HEK293T (cell line): ENCODE data around the gene DLG2.

ENCODE experiments used
- CTCF ChIA-PET: fragments of 350-600 bp; formaldehyde crosslinking; extraction: SDS; loops from one replicate; lab custom pipeline; 2021; ENCODE audit warnings: antibody characterized with exemption, inconsistent platforms; lab: Yijun Ruan, JAX
- POLR2A ChIA-PET: fragments of 350-600 bp; formaldehyde crosslinking; extraction: SDS; loops from one replicate; lab custom pipeline; 2020; ENCODE audit warnings: antibody characterized with exemption, inconsistent platforms; lab: Yijun Ruan, JAX
- DNase-seq: peaks from one replicate; pipeline ENCODE4 v3.0.0; 2012; ENCODE audit warnings: mixed read lengths; ENCODE audit errors: extremely low spot score
- ARNT ChIP-seq: fragments of 450-650 bp; IDR thresholded peaks from 2 replicates; pipeline ENCODE4 v1.6.1; 2017; ENCODE audit warnings: mild to moderate bottlenecking
- BHLHE40 ChIP-seq: fragments of 450-650 bp; IDR thresholded peaks from 2 replicates; pipeline ENCODE4 v1.6.1; 2016; ENCODE audit warnings: mild to moderate bottlenecking, moderate library complexity, borderline replicate concordance
- CTBP1 ChIP-seq: fragments of 450-650 bp; IDR thresholded peaks from 2 replicates; pipeline ENCODE4 v1.6.1; 2016; ENCODE audit warnings: borderline replicate concordance
- ELF4 ChIP-seq: fragments of 450-650 bp; IDR thresholded peaks from 2 replicates; pipeline ENCODE4 v1.6.1; 2017; ENCODE audit warnings: antibody characterized with exemption
- FOXA1 ChIP-seq: fragments of 450-650 bp; IDR thresholded peaks from 2 replicates; pipeline ENCODE4 v1.6.1; 2016; ENCODE audit warnings: mild to moderate bottlenecking
- FOXK2 ChIP-seq: fragments of 450-650 bp; IDR thresholded peaks from 2 replicates; pipeline ENCODE4 v1.6.1; 2016; ENCODE audit warnings: mild to moderate bottlenecking
- FOXM1 ChIP-seq: fragments of 450-650 bp; IDR thresholded peaks from 2 replicates; pipeline ENCODE4 v1.6.1; 2017; ENCODE audit warnings: mild to moderate bottlenecking, borderline replicate concordance
- HDGF ChIP-seq: fragments of 450-650 bp; IDR thresholded peaks from 2 replicates; pipeline ENCODE4 v1.6.1; 2017; ENCODE audit warnings: antibody characterized with exemption, borderline replicate concordance
- L3MBTL2 ChIP-seq: fragments of 450-650 bp; conservative IDR thresholded peaks from 2 replicates; pipeline ENCODE4 v1.6.1; 2016; ENCODE audit warnings: mild to moderate bottlenecking
- LEF1 ChIP-seq: fragments of 450-650 bp; IDR thresholded peaks from 2 replicates; pipeline ENCODE4 v1.6.1; 2017; ENCODE audit warnings: mild to moderate bottlenecking, borderline replicate concordance
- NFRKB ChIP-seq: fragments of 450-650 bp; IDR thresholded peaks from 2 replicates; pipeline ENCODE4 v1.6.1; 2016; ENCODE audit warnings: mild to moderate bottlenecking, moderate library complexity
- PKNOX1 ChIP-seq: fragments of 450-650 bp; IDR thresholded peaks from 2 replicates; pipeline ENCODE4 v1.6.1; 2016
- SP1 ChIP-seq: fragments of 450-650 bp; IDR thresholded peaks from 2 replicates; pipeline ENCODE4 v1.6.1; 2017
- SUZ12 ChIP-seq: fragments of 450-650 bp; IDR thresholded peaks from 2 replicates; pipeline ENCODE4 v1.6.1; 2016; ENCODE audit warnings: mild to moderate bottlenecking
- TARDBP ChIP-seq: fragments of 450-650 bp; IDR thresholded peaks from 2 replicates; pipeline ENCODE4 v1.6.1; 2016
- ZNF384 ChIP-seq: fragments of 450-650 bp; IDR thresholded peaks from 2 replicates; pipeline ENCODE4 v1.6.1; 2016

DLG2 gene

GRCh38 chr11:84673753-84674152, 953.4 kb downstream of the DLG2 start:
- CTCF ChIA-PET, result no interaction called here
- no peak for DNase-seq
- TF ChIP-seq FOXA1 (no peak), HDGF (no peak), PKNOX1 (no peak), ELF4 (no peak), SP1 (no peak), NFRKB (no peak), FOXK2 (no peak), BHLHE40 (no peak), ZNF384 (no peak), SUZ12 (no peak), ARNT (no peak), FOXM1 (no peak), LEF1 (no peak)
- POLR2A ChIA-PET, result no interaction called here

DNA sequence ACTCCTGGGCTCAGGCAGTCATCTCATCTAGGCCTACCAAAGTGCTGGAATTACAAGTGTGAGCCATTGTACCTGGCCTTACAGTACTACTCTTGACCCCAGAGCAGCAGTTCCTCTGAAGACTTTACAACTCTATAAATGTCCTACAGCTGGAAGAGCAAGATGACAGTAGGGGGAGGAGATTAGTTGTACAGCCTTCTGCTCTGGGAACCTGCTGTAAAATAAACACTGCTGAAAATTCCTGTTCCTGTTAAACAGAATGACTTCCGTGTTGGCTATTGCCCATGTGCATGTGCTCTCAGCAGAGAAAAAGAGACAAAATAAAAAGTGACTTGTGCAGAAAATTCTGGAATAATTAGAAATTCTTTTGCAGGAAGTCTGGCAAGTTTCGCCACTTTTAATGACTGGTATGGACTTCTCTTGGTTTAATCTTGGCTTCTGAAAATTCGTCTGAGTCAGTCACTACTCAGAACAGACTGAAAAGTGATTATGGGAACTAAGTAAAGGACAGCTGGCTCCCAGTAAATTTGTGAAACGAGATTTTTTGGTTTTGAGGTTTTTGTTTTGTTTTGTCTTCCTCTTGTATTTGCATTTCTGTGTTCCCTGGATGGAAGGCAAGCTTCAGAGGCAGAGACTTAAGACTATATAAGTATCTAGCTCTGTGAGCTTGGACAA, 955.7 kb downstream of the DLG2 start:
- ChIA-PET CTCF (no interaction called here), POLR2A (no interaction called here)
- DNase-seq, result no peak
- TF ChIP-seq NFRKB, result no peak
- TF ChIP-seq FOXA1, result no peak
- TF ChIP-seq PKNOX1, result no peak
- no peak for TF ChIP-seq ARNT
- no peak for TF ChIP-seq TARDBP
- TF ChIP-seq FOXK2, result no peak
- no peak for TF ChIP-seq ELF4
- TF ChIP-seq SP1, result no peak

- DNase-seq, result no peak
- POLR2A ChIA-PET, result no interaction called here
- TF ChIP-seq FOXA1 (no peak), PKNOX1 (no peak), ARNT (no peak)
- CTCF ChIA-PET, result no interaction called here
Measured at GRCh38 chr11:84663731-84664130, 963.4 kb downstream of the DLG2 start.

GRCh38 chr11:84660257-84660977, 966.7 kb downstream of the DLG2 start:
- POLR2A ChIA-PET, result no interaction called here
- CTCF ChIA-PET, result no interaction called here
- TF ChIP-seq HDGF (no peak), BHLHE40 (no peak)
- DNase-seq, result no peak

DNA sequence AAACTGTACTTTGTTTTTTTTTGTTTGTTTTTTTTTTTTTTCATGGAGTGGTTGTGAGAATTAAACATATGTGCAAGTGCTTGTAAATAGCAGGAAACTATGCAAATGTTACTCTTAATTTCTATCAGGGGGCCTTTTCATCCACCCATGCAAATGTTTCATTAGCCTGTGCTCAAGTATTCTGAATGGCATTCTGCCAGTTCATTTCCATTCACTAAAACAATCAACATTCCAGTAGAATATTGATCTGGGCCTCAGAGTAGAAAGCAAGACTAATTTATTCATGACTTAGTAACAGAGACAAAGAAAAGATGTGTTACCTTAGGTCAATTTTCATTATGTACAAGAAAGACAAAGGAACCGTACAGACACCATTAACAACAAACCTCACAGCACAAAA, 971.4 kb downstream of the DLG2 start:
- ChIA-PET CTCF (interaction anchor here (0.6 kb wide), 1 partner anchor 572 kb away, joined by 3 read pairs; no protein-coding TSS in a partner anchor), POLR2A (no interaction called here)
- DNase-seq, result no peak
- TF ChIP-seq ARNT (no peak), L3MBTL2 (no peak), FOXA1 (no peak), CTBP1 (no peak), SP1 (no peak), LEF1 (no peak), HDGF (no peak)

DNA sequence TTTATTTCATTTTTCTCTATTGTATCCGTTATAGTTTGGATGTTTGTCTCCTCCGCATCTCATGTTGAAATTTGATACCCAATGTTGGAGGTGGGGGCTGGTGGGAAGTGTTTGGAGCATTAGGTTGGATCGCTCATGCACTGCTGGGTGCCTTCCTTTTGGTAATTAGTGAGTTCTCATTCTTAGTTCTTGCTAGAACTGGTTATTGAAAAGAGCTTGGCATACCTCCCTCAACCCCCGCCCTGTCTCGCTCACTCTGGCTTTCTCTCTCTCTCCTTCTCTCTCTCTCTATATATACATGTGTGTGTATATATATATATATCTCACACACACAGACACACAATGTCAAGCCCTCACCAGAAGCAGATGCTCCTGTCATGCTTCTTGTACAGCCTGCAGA, 978.7 kb downstream of the DLG2 start:
- TF ChIP-seq CTBP1 (no peak), SP1 (no peak), NFRKB (no peak), TARDBP (no peak), ARNT (no peak), FOXA1 (no peak), ELF4 (no peak), FOXM1 (no peak), L3MBTL2 (no peak), FOXK2 (no peak), ZNF384 (no peak), SUZ12 (no peak), BHLHE40 (no peak)
- no peak for DNase-seq
- ChIA-PET POLR2A (no interaction called here), CTCF (no interaction called here)

- ChIA-PET CTCF (no interaction called here), POLR2A (no interaction called here)
- TF ChIP-seq BHLHE40, result no peak
- DNase-seq, result no peak
Measured at GRCh38 chr11:84645988-84646694, 981.0 kb downstream of the DLG2 start.
